OCI-LY1 (cell line): Measurements from ENCODE around the gene PKNOX1.
"Not testable (repeated sequence)": the region's sequence is repeated elsewhere in the genome, so short reads cannot be mapped to it uniquely, and the experiment has no call there.

Experiments used
- H2AFZ ChIP-seq: fragments of 200-600 bp; sonication (generic), shearing (Covaris generic); 2 replicates; pipeline ENCODE4 v1.6.0; 2014; ENCODE audit warnings: antibody characterized with exemption, mild to moderate bottlenecking, low read length
- H3F3A ChIP-seq: fragments of 200-600 bp; sonication (generic), shearing (Covaris generic); 2 replicates; pipeline ENCODE4 v1.6.0; 2014; ENCODE audit warnings: mild to moderate bottlenecking, antibody characterized with exemption, low read length, moderate library complexity; ENCODE audit not compliant: insufficient read depth
- H3K27ac ChIP-seq: fragments of 200-600 bp; sonication (generic); 2 replicates; pipeline ENCODE4 v1.5.1; 2014; ENCODE audit warnings: low read length, mixed run types, mild to moderate bottlenecking, low read depth; ENCODE audit not compliant: poor library complexity, severe bottlenecking
- H3K27me3 ChIP-seq: fragments of 200-600 bp; sonication (generic); 2 replicates; pipeline ENCODE4 v1.6.0; 2014; ENCODE audit warnings: antibody characterized with exemption, mild to moderate bottlenecking, low read length, moderate library complexity; ENCODE audit not compliant: insufficient read depth
- H3K36me3 ChIP-seq: fragments of 200-600 bp; sonication (generic); 2 replicates; pipeline ENCODE4 v1.6.1; 2014; ENCODE audit warnings: mild to moderate bottlenecking, antibody characterized with exemption, low read length, moderate library complexity, mixed read lengths; ENCODE audit not compliant: insufficient read depth
- H3K4me1 ChIP-seq: fragments of 200-600 bp; sonication (generic); 2 replicates; pipeline ENCODE4 v1.5.1; 2014; ENCODE audit warnings: mild to moderate bottlenecking, low read length, moderate library complexity; ENCODE audit not compliant: insufficient read depth, severe bottlenecking
- H3K4me2 ChIP-seq: fragments of 200-600 bp; sonication (generic), shearing (Covaris generic); 2 replicates; pipeline ENCODE4 v1.6.1; 2014; ENCODE audit warnings: low read length
- H3K4me3 ChIP-seq: fragments of 200-600 bp; sonication (generic); 2 replicates; pipeline ENCODE4 v1.5.1; 2014; ENCODE audit warnings: low read length, low read depth, mild to moderate bottlenecking, mixed read lengths; ENCODE audit not compliant: poor library complexity, severe bottlenecking
- H3K79me2 ChIP-seq: fragments of 200-600 bp; shearing (Covaris generic); 2 replicates; pipeline ENCODE4 v1.6.1; 2016; ENCODE audit warnings: mixed run types, low read length, mixed read lengths; ENCODE audit not compliant: insufficient read depth
- H3K9ac ChIP-seq: fragments of 200-600 bp; sonication (generic), shearing (Covaris generic); 2 replicates; pipeline ENCODE4 v1.6.1; 2014; ENCODE audit warnings: mild to moderate bottlenecking, low read length, mixed read lengths
- H3K9me2 ChIP-seq: fragments of 200-600 bp; sonication (generic), shearing (Covaris generic); 2 replicates; pipeline ENCODE4 v1.6.1; 2014; ENCODE audit warnings: low read depth, mild to moderate bottlenecking, low read length, mixed read lengths
- H3K9me3 ChIP-seq: fragments of 200-600 bp; shearing (Covaris generic); 2 replicates; pipeline ENCODE4 v1.6.1; 2014; ENCODE audit warnings: low read length, mixed read lengths
- H4K20me1 ChIP-seq: fragments of 200-600 bp; sonication (generic), shearing (Covaris generic); 2 replicates; pipeline ENCODE4 v1.6.0; 2016; ENCODE audit warnings: mild to moderate bottlenecking, low read length; ENCODE audit not compliant: insufficient read depth
- EZH2 ChIP-seq: fragments of 200-600 bp; sonication (generic), shearing (Covaris generic); IDR thresholded peaks from 2 replicates; pipeline ENCODE4 v1.8.0; 2017; ENCODE audit warnings: borderline replicate concordance, mixed run types, mild to moderate bottlenecking, antibody characterized with exemption, low read length, moderate library complexity, mixed read lengths
- TF ChIP-seq, protein P1 (sequence below): fragments of 200-600 bp; sonication (generic), shearing (Covaris generic); IDR thresholded peaks from 2 replicates; pipeline ENCODE4 v1.5.1; 2017; ENCODE audit warnings: mild to moderate bottlenecking, antibody characterized with exemption, low read length, moderate library complexity, mixed read lengths

PKNOX1 gene

DNA sequence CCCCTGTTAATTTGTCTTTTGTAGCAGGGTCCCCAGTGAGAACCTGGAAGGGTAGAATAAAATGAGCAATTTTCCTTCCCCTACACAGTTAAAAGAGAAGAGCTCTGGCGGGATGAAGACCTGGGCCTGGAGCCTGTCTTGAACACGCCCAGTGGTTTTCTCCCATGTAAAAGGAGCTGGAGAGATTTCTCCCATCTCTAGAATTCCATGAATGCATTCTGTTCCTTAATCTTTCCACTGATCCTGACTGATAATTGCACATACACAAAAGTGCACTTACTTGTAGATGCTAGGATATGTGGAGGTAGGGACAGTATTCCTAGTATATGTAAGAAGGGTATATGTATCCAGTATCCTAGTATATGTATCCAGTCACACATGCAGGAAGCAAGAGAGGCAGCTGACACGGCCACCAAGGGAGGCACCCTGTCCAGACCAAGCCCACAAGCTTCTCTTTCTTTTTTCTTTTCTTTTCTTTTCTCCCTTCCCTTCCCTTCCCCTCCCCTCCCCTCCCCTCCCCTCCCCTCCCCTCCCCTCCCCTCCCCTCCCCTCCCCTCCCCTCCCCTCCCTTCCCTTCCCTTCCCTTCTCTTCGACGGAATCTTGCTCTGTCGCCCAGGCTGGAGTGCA is 11.9 kb upstream of the PKNOX1 start:
- no peaks in the 10 kb centered on the region for H3K79me2 ChIP-seq
- no peaks in the 10 kb centered on the region for H3K4me1 ChIP-seq
- H3K9me3 ChIP-seq: no peaks in the 10 kb centered on the region
- H3K36me3 ChIP-seq: no peaks in the 10 kb centered on the region
- no peaks in the 10 kb centered on the region for H3K9me2 ChIP-seq
- H3K4me2 ChIP-seq: no peak overlapping the region
- no peaks in the 10 kb centered on the region for H4K20me1 ChIP-seq
- 0 out of 2 replicates have a peak, but pooled peaks cover 7% of the 10 kb centered on the region for H3K27me3 ChIP-seq
- no peaks in the 10 kb centered on the region for H3F3A ChIP-seq
- H3K9ac ChIP-seq: no peak overlapping the region
- no peak overlapping the region for H3K4me3 ChIP-seq
- no peak overlapping the region for H2AFZ ChIP-seq
- no peak for TF ChIP-seq EZH2
- H3K27ac ChIP-seq: no peak overlapping the region

DNA sequence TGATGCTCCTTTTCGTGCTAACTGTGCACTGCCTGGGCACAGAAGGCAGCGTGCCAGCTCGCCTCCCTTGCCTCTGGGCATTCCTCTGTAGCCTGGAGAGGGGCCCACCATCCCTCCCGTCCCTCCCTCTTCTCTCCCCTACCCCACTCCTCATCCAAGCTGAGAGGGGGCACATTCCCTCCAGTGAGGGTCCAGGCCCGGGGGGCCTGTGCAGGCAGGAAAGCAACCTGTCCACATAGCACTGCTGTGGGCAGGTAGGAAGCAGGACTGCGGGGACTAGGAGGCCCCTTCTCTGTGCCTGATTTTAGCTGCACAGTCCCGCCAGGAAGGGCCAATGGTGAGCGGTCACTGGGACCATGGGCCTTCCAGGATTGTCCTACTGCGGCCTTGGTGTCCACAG is 10.3 kb upstream of the PKNOX1 start:
- Histone ChIP-seq H3K27ac (no peak overlapping the region), H3F3A (no peaks in the 10 kb centered on the region), H3K4me3 (no peak overlapping the region), H3K4me2 (no peak overlapping the region), H3K79me2 (no peaks in the 10 kb centered on the region), H3K9me2 (no peaks in the 10 kb centered on the region), H3K27me3 (0 out of 2 replicates have a peak, but pooled peaks cover 7% of the 10 kb centered on the region), H3K9ac (no peak overlapping the region), H2AFZ (no peak overlapping the region), H3K9me3 (no peaks in the 10 kb centered on the region), H3K36me3 (no peaks in the 10 kb centered on the region), H4K20me1 (no peaks in the 10 kb centered on the region), H3K4me1 (no peaks in the 10 kb centered on the region)
- TF ChIP-seq, protein P1, sequence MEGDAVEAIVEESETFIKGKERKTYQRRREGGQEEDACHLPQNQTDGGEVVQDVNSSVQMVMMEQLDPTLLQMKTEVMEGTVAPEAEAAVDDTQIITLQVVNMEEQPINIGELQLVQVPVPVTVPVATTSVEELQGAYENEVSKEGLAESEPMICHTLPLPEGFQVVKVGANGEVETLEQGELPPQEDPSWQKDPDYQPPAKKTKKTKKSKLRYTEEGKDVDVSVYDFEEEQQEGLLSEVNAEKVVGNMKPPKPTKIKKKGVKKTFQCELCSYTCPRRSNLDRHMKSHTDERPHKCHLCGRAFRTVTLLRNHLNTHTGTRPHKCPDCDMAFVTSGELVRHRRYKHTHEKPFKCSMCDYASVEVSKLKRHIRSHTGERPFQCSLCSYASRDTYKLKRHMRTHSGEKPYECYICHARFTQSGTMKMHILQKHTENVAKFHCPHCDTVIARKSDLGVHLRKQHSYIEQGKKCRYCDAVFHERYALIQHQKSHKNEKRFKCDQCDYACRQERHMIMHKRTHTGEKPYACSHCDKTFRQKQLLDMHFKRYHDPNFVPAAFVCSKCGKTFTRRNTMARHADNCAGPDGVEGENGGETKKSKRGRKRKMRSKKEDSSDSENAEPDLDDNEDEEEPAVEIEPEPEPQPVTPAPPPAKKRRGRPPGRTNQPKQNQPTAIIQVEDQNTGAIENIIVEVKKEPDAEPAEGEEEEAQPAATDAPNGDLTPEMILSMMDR: no peak
- no peak for TF ChIP-seq EZH2

DNA sequence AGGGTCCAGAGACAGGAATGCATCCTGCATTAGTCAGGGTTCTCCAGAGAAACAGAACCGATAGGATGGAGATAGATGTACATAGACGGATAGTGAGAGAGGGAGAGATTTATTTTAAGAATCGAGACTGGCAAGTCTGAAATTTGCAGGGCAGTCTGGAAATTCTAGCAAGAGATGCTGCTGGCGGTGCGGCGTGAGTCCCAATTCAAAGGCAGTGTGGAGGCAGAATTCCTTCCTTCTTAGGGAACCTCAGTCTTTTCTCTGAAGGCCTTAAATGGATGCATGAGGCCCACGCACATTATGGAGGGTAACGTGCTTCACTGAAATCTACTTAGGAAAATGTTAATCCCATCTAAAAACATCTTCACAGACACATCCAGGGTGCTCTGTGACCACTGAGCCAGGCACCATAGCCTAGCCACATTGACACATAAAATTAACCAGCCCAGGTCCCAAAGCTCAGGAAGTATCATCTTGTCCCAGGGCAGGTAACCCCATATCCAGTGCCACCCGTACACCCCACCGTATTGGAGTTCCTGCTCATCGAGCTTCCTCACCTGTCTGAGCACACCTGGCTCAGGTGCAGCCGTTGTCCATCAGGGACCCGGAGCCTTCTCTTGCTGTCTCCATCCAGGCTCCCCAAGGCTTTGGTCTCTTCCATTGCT is 9.7 kb upstream of the PKNOX1 start:
- H3K4me2 ChIP-seq: no peak overlapping the region
- no peak overlapping the region for H3K27ac ChIP-seq
- H4K20me1 ChIP-seq: no peaks in the 10 kb centered on the region
- 0 out of 2 replicates have a peak, but pooled peaks cover 7% of the 10 kb centered on the region for H3K27me3 ChIP-seq
- TF ChIP-seq EZH2: no peak
- TF ChIP-seq, protein P1: no peak
- H3K36me3 ChIP-seq: no peaks in the 10 kb centered on the region
- H3K4me3 ChIP-seq: no peak overlapping the region
- H2AFZ ChIP-seq: no peak overlapping the region
- no peaks in the 10 kb centered on the region for H3K79me2 ChIP-seq
- no peaks in the 10 kb centered on the region for H3F3A ChIP-seq
- H3K9me2 ChIP-seq: no peaks in the 10 kb centered on the region
- no peaks in the 10 kb centered on the region for H3K4me1 ChIP-seq
- no peaks in the 10 kb centered on the region for H3K9me3 ChIP-seq
- H3K9ac ChIP-seq: no peak overlapping the region

DNA sequence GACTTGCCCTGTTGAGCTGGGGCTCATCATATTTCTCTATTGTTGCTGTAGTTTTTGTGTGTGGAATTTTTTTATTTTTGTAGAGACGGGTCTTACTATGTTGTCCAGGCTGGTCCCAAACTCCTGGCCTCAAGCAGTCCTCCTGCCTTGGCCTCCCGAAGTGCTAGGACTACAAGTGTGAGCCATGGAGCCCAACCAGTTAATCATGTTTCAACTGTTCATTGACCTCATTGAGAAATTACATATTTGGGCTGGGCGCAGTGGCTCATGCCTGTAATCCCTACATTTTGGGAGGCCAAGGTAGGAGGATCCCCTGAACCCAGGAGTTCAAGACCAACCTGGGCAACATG is 9.2 kb upstream of the PKNOX1 start:
- H3K9me3 ChIP-seq: no peaks in the 10 kb centered on the region
- no peaks in the 10 kb centered on the region for H4K20me1 ChIP-seq
- 0 out of 2 replicates have a peak, but pooled peaks cover 7% of the 10 kb centered on the region for H3K27me3 ChIP-seq
- H3K4me3 ChIP-seq: no peak overlapping the region
- no peaks in the 10 kb centered on the region for H3K4me1 ChIP-seq
- H3K9ac ChIP-seq: no peak overlapping the region
- H2AFZ ChIP-seq: no peak overlapping the region
- no peaks in the 10 kb centered on the region for H3K79me2 ChIP-seq
- no peak overlapping the region for H3K4me2 ChIP-seq
- no peaks in the 10 kb centered on the region for H3F3A ChIP-seq
- no peaks in the 10 kb centered on the region for H3K36me3 ChIP-seq
- TF ChIP-seq, protein P1: no peak
- TF ChIP-seq EZH2: no peak
- no peak overlapping the region for H3K27ac ChIP-seq
- no peaks in the 10 kb centered on the region for H3K9me2 ChIP-seq

DNA sequence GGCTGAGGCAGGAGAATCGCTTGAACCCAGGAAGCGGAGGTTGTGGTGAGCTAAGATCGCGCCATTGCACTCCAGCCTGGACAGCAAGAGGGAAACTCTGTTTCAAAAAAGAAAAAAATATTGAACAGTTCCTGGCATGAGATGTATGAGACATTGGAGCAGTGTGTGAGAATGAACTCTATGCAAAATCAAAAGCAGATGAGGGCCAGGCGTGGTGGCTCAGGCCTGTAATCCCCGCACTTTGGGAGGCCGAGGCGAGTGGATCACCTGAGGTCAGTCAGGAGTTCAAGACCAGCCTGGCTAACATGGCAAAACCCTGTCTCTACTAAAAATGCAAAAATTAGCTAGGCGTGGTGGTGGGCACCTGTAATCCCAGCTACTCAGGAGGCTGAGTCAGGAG is 6.7 kb upstream of the PKNOX1 start:
- not testable (repeated sequence) for H3K4me2 ChIP-seq, H3F3A ChIP-seq, H3K36me3 ChIP-seq, H4K20me1 ChIP-seq, H2AFZ ChIP-seq, H3K4me1 ChIP-seq, H3K9me3 ChIP-seq, H3K9me2 ChIP-seq, H3K27me3 ChIP-seq, H3K4me3 ChIP-seq, H3K27ac ChIP-seq, H3K9ac ChIP-seq, H3K79me2 ChIP-seq
